GM19239 (cell line): ENCODE results near the gene IL21R.
A peak's percentile ranks its signal among the peaks of the same experiment; 100 is the strongest.
"Not testable (repeated sequence)": the region's sequence is repeated elsewhere in the genome, so short reads cannot be mapped to it uniquely, and the experiment has no call there.

ENCODE experiments used
- DNase-seq: peaks from one replicate; pipeline ENCODE4 v3.0.0; 2011; ENCODE audit warnings: low spot score; ENCODE audit not compliant: insufficient read length
- FAIRE-seq: peaks from 2 replicates; lab custom pipeline; 2011; peaks lifted over from hg19 to GRCh38; lab: Jason Lieb, UNC

Gene IL21R

DNA sequence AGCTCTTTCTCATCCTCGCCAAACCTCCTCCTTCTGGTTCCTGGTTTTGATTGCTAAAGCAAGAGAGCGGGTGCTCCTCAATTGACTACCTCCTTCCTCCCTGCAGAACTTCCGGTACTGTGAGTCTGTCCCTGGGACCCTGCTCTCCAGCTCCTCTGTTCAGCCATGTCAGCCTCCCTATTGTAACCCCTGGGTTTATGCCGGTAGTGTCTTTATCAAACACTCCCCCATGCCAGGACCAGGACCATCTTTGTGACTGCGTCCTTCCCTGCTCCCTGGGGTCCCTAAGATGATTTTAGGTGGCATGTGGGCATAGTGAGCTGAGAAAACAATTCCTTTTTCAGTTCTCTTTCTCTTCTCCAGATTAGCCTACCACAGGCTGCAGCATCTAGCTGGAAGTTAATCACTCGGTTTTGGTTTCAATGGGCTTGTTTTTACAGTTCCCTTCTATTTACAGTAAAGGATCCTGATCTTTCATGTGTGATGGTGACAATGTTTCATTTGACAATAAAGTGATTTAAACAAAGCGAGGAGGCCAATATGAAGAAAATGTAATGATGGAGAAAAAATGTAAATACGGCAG is 27.7 kb upstream of the IL21R start:
- no peak for FAIRE-seq

DNA sequence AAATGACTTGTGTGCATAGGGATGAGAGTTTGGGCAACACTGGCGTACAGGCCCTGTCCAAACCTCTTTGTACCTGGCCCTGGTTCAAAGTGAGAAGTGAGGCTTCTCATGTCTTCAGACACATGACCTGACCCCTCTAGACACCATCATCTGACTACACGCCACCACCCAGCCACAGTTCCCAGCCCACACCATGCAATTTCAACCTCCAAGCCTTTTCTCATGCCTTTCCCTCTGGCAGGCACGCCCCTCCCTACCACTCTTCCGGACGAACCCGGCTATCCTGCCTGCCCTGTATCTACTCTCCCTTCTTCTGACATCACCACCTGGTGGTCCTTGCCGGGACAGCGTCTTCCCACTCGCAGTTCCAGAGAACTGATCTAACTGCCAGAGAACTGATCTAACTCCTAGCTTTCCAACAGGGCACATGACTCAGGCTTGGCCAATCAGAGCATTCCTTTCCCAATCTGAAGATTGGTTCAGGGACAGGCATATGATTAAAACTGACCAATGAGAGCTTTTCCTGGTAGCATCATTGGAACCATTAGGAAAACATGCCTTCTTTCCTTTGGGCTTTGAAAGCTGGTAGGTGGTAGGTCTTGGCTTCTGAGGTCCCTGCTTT is 27.1 kb upstream of the IL21R start:
- FAIRE-seq (peak; percentile 99), DNase-seq (no peak)

More for the DNA sequence above, 27.7 kb upstream of the IL21R start:
- no peak for DNase-seq

DNA sequence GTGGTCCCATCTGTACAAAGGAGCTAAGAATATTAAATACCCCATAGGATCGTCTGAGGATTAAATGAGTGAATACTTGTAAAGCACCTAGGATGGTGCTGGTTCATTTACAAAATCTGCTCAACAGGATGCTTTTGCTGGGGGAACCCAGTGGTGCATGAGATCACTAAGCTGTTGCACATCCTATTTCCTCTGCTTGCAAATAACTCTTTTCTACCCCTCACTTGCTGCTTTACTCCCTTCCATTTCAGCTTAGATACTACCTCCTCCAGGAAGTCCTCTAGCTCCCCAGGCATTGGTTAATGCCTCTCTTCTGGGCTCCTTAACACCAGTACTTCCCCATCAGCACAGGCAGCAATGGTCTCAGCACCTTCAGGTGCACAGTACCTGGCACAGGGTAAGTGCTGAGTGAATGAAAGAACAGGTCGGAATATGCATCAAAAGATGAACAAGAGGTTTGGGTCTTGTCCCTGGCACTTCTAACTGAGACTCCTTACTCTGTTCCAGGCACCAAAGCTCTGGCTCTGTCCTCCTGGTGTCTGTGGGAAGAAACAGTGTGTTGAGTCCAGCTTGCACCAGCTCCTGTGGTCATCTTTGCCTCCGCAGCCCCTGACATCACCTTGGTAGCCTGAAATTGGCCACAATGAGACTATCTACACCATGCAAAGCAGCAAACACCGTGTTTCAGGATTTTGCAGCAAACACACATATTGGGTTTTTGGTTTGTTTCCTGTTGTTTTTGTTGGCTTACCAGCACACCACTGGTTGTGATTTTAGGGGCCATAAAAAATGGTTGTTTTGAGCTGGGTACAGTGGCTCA is 24.1 kb upstream of the IL21R start:
- DNase-seq = no peak
- peak; percentile 88 for FAIRE-seq

GRCh38 chr16:27378871-27379481 is 23.0 kb upstream of the IL21R start:
- FAIRE-seq = peak; percentile 79
- no peak for DNase-seq

DNA sequence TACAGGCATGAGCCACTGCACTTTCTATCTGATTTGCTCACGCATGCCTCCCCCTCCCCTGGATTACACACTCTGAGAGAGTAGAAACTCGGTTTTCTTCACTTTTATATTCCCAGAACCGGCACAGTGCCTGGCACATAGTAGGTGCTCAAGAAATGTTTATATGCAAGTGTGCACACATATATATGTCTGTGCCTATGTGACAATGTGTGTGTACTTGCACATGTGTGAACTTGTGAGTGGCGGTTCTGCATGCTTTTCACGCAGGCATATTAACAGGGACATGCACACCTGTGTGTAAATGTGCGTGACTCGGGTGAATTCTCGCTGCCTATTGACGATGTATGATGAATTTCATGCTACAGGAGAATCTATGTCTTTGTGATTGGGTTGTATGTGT is 22.1 kb upstream of the IL21R start:
- FAIRE-seq (no peak), DNase-seq (no peak)

- DNase-seq = no peak
- no peak for FAIRE-seq
Observed at GRCh38 chr16:27381236-27381635, 20.7 kb upstream of the IL21R start.

- FAIRE-seq = no peak
- no peak for DNase-seq
Observed at GRCh38 chr16:27381974-27382855, 19.8 kb upstream of the IL21R start.

DNA sequence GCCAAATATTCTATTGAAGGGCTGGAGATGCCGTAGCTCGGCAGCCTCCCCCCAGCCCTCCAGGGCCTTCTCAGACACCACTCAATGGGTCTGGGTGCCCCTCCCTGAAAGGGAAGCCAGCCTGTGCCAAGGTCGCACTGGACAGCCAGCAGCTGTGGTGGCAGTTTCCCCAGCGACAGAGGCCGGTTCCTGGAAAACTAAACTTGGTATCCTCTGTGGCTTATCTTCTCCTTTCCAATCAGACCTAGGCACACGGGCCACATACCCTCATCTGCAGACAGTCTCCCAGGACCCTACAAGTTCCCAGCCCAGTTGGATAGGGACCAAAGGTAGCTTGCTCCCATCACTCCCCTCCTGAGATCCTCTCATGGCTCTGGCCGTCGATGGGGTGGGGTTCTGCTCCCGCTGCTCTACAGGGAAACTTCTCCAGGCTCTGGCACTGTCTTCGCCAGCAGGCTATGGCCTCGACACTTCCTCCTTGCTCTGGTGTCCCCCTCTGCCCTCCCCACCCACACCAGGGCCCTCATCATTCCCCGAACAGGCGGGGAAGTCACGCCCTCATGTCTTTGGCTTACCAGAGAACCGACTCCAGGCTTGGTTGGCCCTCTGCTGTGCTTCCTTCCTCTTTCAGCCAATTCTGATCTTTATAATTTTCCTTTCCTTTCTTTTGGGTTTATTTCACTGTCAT is 18.3 kb upstream of the IL21R start:
- no peak for DNase-seq
- FAIRE-seq = no peak

- FAIRE-seq (no peak), DNase-seq (no peak)
Observed at GRCh38 chr16:27384425-27384824, 17.5 kb upstream of the IL21R start.

DNA sequence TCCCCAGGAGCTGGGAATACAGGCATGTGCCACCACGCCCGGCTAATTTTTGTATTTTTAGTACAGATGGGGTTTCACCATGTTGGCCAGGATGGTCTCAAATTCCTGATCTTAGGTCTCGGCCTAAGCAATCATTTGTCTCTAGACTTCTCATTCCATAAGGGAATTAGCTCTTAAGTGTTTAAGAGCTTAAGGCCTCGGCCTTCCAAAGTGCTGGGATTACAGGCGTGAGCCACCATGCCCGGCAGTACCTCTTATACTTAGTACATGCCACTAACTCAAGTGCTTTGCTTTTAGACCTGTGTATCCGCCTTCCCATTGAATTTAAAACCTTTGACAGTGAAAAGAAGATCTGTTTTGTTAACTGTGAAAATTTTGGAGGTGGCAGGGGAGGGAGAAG is 16.6 kb upstream of the IL21R start:
- FAIRE-seq = no peak
- no peak for DNase-seq

DNA sequence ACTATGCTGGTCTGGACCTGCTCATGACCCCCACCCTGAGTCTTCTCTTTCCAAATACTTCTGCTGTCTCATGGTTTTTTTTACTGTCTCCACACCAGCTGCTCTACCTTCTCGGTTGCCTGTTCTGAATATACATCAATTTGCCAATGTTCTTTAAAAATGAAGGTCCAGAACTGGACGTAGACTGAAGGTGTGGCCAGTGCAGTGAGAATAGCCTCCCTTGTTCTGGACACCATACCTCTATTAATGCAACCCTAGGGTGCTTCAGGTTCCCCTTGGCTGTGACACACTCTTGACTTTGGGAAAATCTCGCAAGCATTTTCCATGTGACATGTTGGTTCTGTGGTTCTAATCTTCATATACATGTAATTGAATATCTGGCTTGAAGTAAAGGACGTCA is 15.3 kb upstream of the IL21R start:
- no peak for FAIRE-seq
- DNase-seq = no peak

GRCh38 chr16:27387724-27388123 is 14.2 kb upstream of the IL21R start:
- FAIRE-seq = peak; percentile 78
- no peak for DNase-seq

DNA sequence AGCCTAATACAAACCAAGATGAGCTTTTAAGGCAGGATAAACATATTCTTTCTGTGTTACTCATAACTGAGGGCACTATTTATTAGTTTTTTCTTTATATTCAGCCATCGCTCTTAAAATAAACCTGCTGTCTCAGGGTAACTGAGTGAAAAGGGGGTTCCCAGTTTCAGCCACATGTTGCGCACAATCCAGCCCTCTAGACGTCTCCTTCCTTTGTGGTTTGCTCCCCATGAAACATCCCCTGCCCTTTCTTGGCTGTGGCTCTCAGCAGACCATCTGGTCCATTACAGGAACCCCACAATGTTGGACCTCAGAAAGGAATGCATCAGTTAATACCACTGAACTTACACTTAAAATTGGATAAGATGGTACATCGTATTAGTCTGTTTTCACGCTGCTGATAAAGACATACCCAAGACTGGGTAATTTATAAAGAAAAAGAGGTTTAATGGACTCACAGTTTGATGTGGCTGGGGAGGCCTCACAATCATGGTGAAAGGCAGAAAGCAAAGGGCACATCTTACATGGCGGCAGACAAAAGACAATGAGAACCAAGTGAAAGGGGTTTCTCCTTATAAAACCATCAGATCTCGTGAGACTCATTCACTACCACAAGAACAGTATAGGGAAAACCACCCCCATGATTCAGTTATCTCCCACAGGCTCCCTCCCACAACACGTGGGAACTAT is 12.6 kb upstream of the IL21R start:
- DNase-seq = no peak
- FAIRE-seq = no peak

GRCh38 chr16:27390151-27390550 is 11.8 kb upstream of the IL21R start:
- DNase-seq (no peak), FAIRE-seq (no peak)

- FAIRE-seq (peak; percentile 33), DNase-seq (no peak)
Observed at GRCh38 chr16:27392671-27393070, 9.3 kb upstream of the IL21R start.

- DNase-seq (no peak), FAIRE-seq (no peak)
Observed at GRCh38 chr16:27394516-27394915, 7.5 kb upstream of the IL21R start.

DNA sequence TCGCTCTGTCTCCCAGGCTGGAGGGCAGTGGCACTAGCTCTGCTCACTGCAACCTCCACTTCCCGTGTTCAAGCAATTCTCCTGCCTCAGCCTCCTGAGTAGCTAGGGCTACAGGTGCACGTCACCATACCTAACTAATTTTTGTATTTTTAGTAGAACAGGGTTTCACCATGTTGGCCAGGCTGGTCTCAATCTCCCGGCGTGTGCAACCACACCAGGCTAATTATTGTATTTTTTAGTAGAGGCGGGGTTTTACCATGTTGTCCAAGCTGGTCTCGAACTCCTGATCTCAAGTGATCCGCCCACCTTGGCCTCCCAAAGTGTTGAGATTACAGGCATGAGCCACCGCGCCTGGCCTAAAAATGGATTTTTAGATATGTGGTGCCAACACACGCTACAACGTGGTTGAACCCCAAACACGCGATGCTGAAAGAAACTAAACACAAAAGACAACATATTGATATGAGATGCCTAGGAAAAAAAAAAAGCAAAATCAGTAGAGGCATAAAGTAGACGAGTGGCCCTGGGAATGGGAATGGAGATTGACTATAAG is 3.6 kb upstream of the IL21R start:
- not testable (repeated sequence) for DNase-seq
- peak; percentile 18 for FAIRE-seq
